Lung (tissue), 12 donors: Measurements from ENCODE around the gene ANO9. TPM values are rescaled to one million over a fixed set of nuclear protein-coding genes. Genes with fewer than 3 reads are reported as not detected.

ENCODE experiments used
- ATAC-seq: fragments of 200-7000 bp; cut with Tn5 transposase; one replicate; pipeline ENCODE4 v1.9.1; 2020; ENCODE audit warnings: moderate number of reproducible peaks; ENCODE audit not compliant: insufficient read depth, low FRiP score
- DNase-seq, 3 donors: peaks; one replicate each; pipeline ENCODE4 v3.0.0-alpha.2; 2013 to 2017
- H3K27ac ChIP-seq, 2 donors: one replicate each; pipeline ENCODE4 v1.5.1; 2013; ENCODE audit warnings: mild to moderate bottlenecking in 2 of 2, moderate library complexity in 2 of 2, control low read depth in 1 of 2, inconsistent platforms in 1 of 2, low read depth in 1 of 2, low read length in 1 of 2
- H3K27me3 ChIP-seq, 3 donors: one replicate each; pipeline ENCODE4 v1.5.1; 2013; ENCODE audit warnings: low read length in 2 of 3; ENCODE audit not compliant: control insufficient read depth in 3 of 3, insufficient read depth in 3 of 3
- H3K36me3 ChIP-seq, 4 donors: one replicate each; pipeline ENCODE4 v1.5.1; 2013; ENCODE audit warnings: low read length in 4 of 4, mild to moderate bottlenecking in 1 of 4, moderate library complexity in 1 of 4; ENCODE audit not compliant: control insufficient read depth in 4 of 4, insufficient read depth in 4 of 4
- H3K4me1 ChIP-seq, 5 donors: one replicate each; pipeline ENCODE4 v1.5.1; 2013; ENCODE audit warnings: low read length in 5 of 5, mild to moderate bottlenecking in 2 of 5, moderate library complexity in 1 of 5; ENCODE audit not compliant: control insufficient read depth in 5 of 5, insufficient read depth in 5 of 5
- H3K4me3 ChIP-seq: one replicate; pipeline ENCODE4 v1.5.1; 2013; ENCODE audit warnings: mild to moderate bottlenecking, control low read depth, moderate library complexity
- H3K9ac ChIP-seq, 2 donors: one replicate each; pipeline ENCODE4 v1.5.1; 2013; ENCODE audit warnings: low read length in 2 of 2, control low read depth in 1 of 2; ENCODE audit not compliant: insufficient read depth in 1 of 2
- H3K9me3 ChIP-seq, 4 donors: one replicate each; pipeline ENCODE4 v1.5.1; 2013; ENCODE audit warnings: low read length in 3 of 4, mild to moderate bottlenecking in 1 of 4, moderate library complexity in 1 of 4; ENCODE audit not compliant: control insufficient read depth in 4 of 4, insufficient read depth in 3 of 4
- CTCF ChIP-seq: IDR thresholded peaks from 2 replicates; pipeline ENCODE4 v1.5.1; 2012; ENCODE audit warnings: mild to moderate bottlenecking; ENCODE audit errors: control extremely low read depth, extremely low read depth
- WGBS, 2 donors: extraction: QIAGEN DNeasy Blood & Tissue Kit; methylation state at CpG; one replicate each; pipeline ENCODE4 v1.1.7; 2013; 5-methylcytosine and 5-hydroxymethylcytosine counted together
- polyA plus RNA-seq, 2 donors: library from polyadenylated mRNA; stranded (reverse); fragments of 200-250 nt; gene quantifications; one replicate each; pipeline ENCODE4 v1.2.1, GENCODE V29; 2013
- total RNA-seq, 2 donors: library from RNA; depleted of rRNA in 1 of 2; stranded (reverse); fragments of >200 nt in 1 of 2; gene quantifications; one replicate each; pipeline ENCODE4 v1.2.1, GENCODE V29; 2014 to 2021
- donor health status: control.
- donor health status: control.
- donor health status: Bipolar disorder and iron deficiency.
- donor health status: healthy.
- donor health status: DM: yes; HTN: yes; CAD: no.

Gene ANO9
- total and polyA plus RNA-seq, 4 donors = 5.8 to 18.6 (median 13.2) TPM

- no peak overlapping the region for H3K4me3 ChIP-seq
- ATAC-seq (no peak), DNase-seq (no peak)
- no peaks in the 10 kb centered on the region for H3K36me3 ChIP-seq
- no peak overlapping the region for H3K27ac ChIP-seq
- H3K9me3 ChIP-seq = no peaks in the 10 kb centered on the region
- peaks cover 0 to 9% (median 0%) of the 10 kb centered on the region in 5 donors for H3K4me1 ChIP-seq
- H3K9ac ChIP-seq = no peak overlapping the region
- H3K27me3 ChIP-seq = no peaks in the 10 kb centered on the region
- 57 to 67% methylated on average over 12 to 13 of the region's 13 CpGs for WGBS, 2 donors
- TF ChIP-seq CTCF = no peak
Measured at GRCh38 chr11:441043-441417, 781 bp downstream of the ANO9 start.

GRCh38 chr11:440065-441042 lies 1.5 kb downstream of the ANO9 start:
- no peak for TF ChIP-seq CTCF
- Histone ChIP-seq H3K36me3 (no peaks in the 10 kb centered on the region), H3K9me3 (no peaks in the 10 kb centered on the region), H3K4me1 (peaks cover 0 to 9% (median 0%) of the 10 kb centered on the region in 5 donors), H3K9ac (no peak overlapping the region), H3K4me3 (no peak overlapping the region), H3K27ac (no peak overlapping the region), H3K27me3 (no peaks in the 10 kb centered on the region)
- WGBS, 2 donors = 89 to 91% methylated on average over 27 of the region's 27 CpGs
- DNase-seq (no peak), ATAC-seq (no peak)

- TF ChIP-seq CTCF = no peak
- no peaks in the 10 kb centered on the region for H3K27me3 ChIP-seq
- H3K9ac ChIP-seq = no peak overlapping the region
- H3K36me3 ChIP-seq = no peaks in the 10 kb centered on the region
- H3K9me3 ChIP-seq = no peaks in the 10 kb centered on the region
- ATAC-seq (no peak), DNase-seq (no peak)
- peaks cover 0 to 6% (median 0%) of the 10 kb centered on the region in 5 donors for H3K4me1 ChIP-seq
- H3K27ac ChIP-seq = no peak overlapping the region
- 87 to 93% methylated on average over 23 of the region's 23 CpGs for WGBS, 2 donors
- no peak overlapping the region for H3K4me3 ChIP-seq
Measured at GRCh38 chr11:439315-440064, 2.3 kb downstream of the ANO9 start.
